ENCODE data around the gene AXDND1. TPM values are rescaled to one million over a fixed set of nuclear protein-coding genes. Genes with fewer than 3 reads are reported as not detected.

The AXDND1 gene
- total RNA-seq, 1 experiment from 2014 or later, result 0.31 TPM

GRCh38 chr1:179547021-179547535 lies 181.3 kb downstream of the AXDND1 start:
- BruUV-seq (replicated peaks), result no TSS peak
- intact Hi-C loops (cut with micrococcal nuclease; ENCODE audit: unreplicated experiment) (no loop called here), in situ Hi-C loops (cut with HindIII; ENCODE audit: low pct_unique_long_range_greater_than_20kb, low sequenced_read_pairs) (no loop called here)
- DNase-seq (ENCODE audit: low read depth, low spot score) (no peak), ATAC-seq (no peak)
- Histone ChIP-seq H3K4me1 (ENCODE audit: control insufficient read depth, insufficient read depth, low read length) (no peaks in the 10 kb centered on the region), H3K27me3 (ENCODE audit: control insufficient read depth, insufficient read depth, low read length) (no peaks in the 10 kb centered on the region), H3K9me3 (ENCODE audit: control insufficient read depth, insufficient read depth, low read depth, low read length) (no peaks in the 10 kb centered on the region), H3K4me3 (ENCODE audit: low read depth in 2 of 2, low read length in 2 of 2) (no peak overlapping the region), H3K36me3 (ENCODE audit: control insufficient read depth, insufficient read depth, low read length) (no peaks in the 10 kb centered on the region), H3K27ac (ENCODE audit: low read length) (no peak overlapping the region)
- ChIA-PET CTCF (no interaction called here), POLR2A (no interaction called here)
- TF ChIP-seq REST (IDR thresholded peaks at IDR 0.05; ENCODE audit: insufficient read depth in 1 of 2, low read depth in 2 of 2, low read length in 1 of 2) (no peak), CTCF (IDR thresholded peaks at IDR 0.05) (no peak), SIN3A (IDR thresholded peaks at IDR 0.05; ENCODE audit: borderline replicate concordance, insufficient read depth, low read depth, low read length) (no peak), POLR2AphosphoS5 (IDR thresholded peaks at IDR 0.05; ENCODE audit: low read depth, low read length) (no peak), TCF7L2 (IDR thresholded peaks at IDR 0.05; ENCODE audit: low read depth, low read length) (no peak)

- BruUV-seq (replicated peaks), result no TSS peak
- CTCF ChIA-PET, result no interaction called here
Measured at GRCh38 chr1:179548666-179549367, 183.0 kb downstream of the AXDND1 start.

More at GRCh38 chr1:179548666-179549367, 183.0 kb downstream of the AXDND1 start:
- intact Hi-C loops (cut with micrococcal nuclease; ENCODE audit: unreplicated experiment), result no loop called here
- Histone ChIP-seq H3K4me1 (ENCODE audit: control insufficient read depth, insufficient read depth, low read length) (no peaks in the 10 kb centered on the region), H3K27ac (ENCODE audit: low read length) (no peak overlapping the region), H3K9me3 (ENCODE audit: control insufficient read depth, insufficient read depth, low read depth, low read length) (no peaks in the 10 kb centered on the region), H3K36me3 (ENCODE audit: control insufficient read depth, insufficient read depth, low read length) (no peaks in the 10 kb centered on the region), H3K27me3 (ENCODE audit: control insufficient read depth, insufficient read depth, low read length) (no peaks in the 10 kb centered on the region), H3K4me3 (ENCODE audit: low read depth in 2 of 2, low read length in 2 of 2) (no peak overlapping the region)
- in situ Hi-C loops (cut with HindIII; ENCODE audit: low pct_unique_long_range_greater_than_20kb, low sequenced_read_pairs), result no loop called here
- DNase-seq (ENCODE audit: low read depth, low spot score), result no peak
- POLR2A ChIA-PET, result no interaction called here
- ATAC-seq, result no peak
- TF ChIP-seq REST (IDR thresholded peaks at IDR 0.05; ENCODE audit: insufficient read depth in 1 of 2, low read depth in 2 of 2, low read length in 1 of 2) (no peak), CTCF (IDR thresholded peaks at IDR 0.05) (no peak), POLR2AphosphoS5 (IDR thresholded peaks at IDR 0.05; ENCODE audit: low read depth, low read length) (no peak), TCF7L2 (IDR thresholded peaks at IDR 0.05; ENCODE audit: low read depth, low read length) (no peak), SIN3A (IDR thresholded peaks at IDR 0.05; ENCODE audit: borderline replicate concordance, insufficient read depth, low read depth, low read length) (no peak)
